ENCODE results near the gene RPP30. TPM values are rescaled to one million over a fixed set of nuclear protein-coding genes. Genes with fewer than 3 reads are reported as not detected.
A peak's percentile ranks its signal among the peaks of the same experiment; 100 is the strongest.

Gene RPP30
- total and polyA plus RNA-seq, 2 experiments from 2014 or later = 89.7 to 142 TPM

DNA sequence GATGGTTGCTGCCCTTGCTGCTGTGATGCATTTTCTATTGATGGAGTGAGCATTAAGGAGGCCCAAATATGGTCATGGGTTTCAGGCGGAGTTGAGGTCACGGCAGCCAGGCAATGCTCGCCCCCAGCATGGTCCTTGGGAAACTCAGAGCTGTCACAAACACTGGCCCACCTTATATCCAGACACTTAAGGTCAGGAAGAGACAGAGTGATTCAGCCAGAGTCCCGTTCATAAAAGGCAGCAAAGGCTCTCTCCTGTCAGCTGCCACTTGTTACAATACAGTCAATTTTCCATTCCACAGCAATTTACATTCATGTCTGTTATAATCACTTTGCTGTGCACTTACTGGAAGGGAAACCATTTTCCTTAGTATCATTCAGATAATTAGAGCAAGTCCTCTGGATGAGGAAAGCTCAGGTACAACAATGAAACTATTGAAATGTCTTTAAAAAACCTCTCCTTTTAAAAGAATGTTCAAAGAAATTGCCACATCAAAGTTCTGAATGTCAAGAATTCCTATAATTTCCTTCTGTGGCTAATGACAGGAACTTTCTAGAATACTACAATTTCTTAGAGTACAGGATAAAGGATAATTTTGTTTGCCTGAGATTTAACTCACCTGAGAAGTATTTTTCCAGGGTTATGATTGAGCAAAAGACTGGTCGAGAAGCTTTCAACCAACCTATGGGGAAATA lies 64.0 kb downstream of the RPP30 start:
- Histone ChIP-seq H3F3A (replicated peaks; ENCODE audit: low read depth) (no peaks in the 10 kb centered on the region), H2AFZ (no peak overlapping the region), H3K9me2 (ENCODE audit: insufficient read depth) (no peaks in the 10 kb centered on the region), H3K4me1 (ENCODE audit: insufficient read depth) (peaks cover 11% of the 10 kb centered on the region), H3K4me2 (no peak overlapping the region), H3K79me2 (replicated peaks; ENCODE audit: insufficient read depth) (no peaks in the 10 kb centered on the region), H3K4me3 (no peak overlapping the region), H4K20me1 (replicated peaks; ENCODE audit: insufficient read depth) (no peaks in the 10 kb centered on the region), H3K27me3 (ENCODE audit: insufficient read depth) (peaks cover 100% of the 10 kb centered on the region), H3K36me3 (ENCODE audit: insufficient read depth) (no peaks in the 10 kb centered on the region), H3K27ac (ENCODE audit: low read depth) (no peak overlapping the region)
- Mint-ChIP-seq H3K27ac (no peak overlapping the region), H3K4me3 (no peak overlapping the region), H3K9me3 (no peaks in the 10 kb centered on the region), H3K36me3 (ENCODE audit: low read depth) (no peaks in the 10 kb centered on the region), H3K27me3 (ENCODE audit: insufficient read depth, low read depth, poor library complexity) (peaks cover 95% of the 10 kb centered on the region), H3K4me1 (peaks cover 13% of the 10 kb centered on the region; the same call in 2 of the 3 replicates)
- ATAC-seq (peak; percentile 17; the same call in 2 of the 3 replicates), DNase-seq (ENCODE audit: low spot score) (no peak)
- TF ChIP-seq NANOG (IDR thresholded peaks at IDR 0.05; ENCODE audit: borderline replicate concordance) (no peak), ZNF331 (CRISPR knock-in tag; IDR thresholded peaks at IDR 0.05; ENCODE audit: low read depth) (no peak), POLR2AphosphoS5 (IDR thresholded peaks at IDR 0.05; ENCODE audit: low read depth) (no peak), STAT1 (IDR thresholded peaks at IDR 0.05; ENCODE audit: unreplicated experiment) (no peak), EZH2 (IDR thresholded peaks at IDR 0.05; ENCODE audit: low read depth, unreplicated experiment) (no peak), JUNB (IDR thresholded peaks at IDR 0.05; ENCODE audit: unreplicated experiment) (no peak), EZH2phosphoT487 (IDR thresholded peaks at IDR 0.05; ENCODE audit: unreplicated experiment) (no peak), ZNF114 (CRISPR knock-in tag; IDR thresholded peaks at IDR 0.05) (no peak), CREB1 (CRISPR knock-in tag; IDR thresholded peaks at IDR 0.05; ENCODE audit: low read depth) (no peak)
- TF ChIP-seq, protein P1, sequence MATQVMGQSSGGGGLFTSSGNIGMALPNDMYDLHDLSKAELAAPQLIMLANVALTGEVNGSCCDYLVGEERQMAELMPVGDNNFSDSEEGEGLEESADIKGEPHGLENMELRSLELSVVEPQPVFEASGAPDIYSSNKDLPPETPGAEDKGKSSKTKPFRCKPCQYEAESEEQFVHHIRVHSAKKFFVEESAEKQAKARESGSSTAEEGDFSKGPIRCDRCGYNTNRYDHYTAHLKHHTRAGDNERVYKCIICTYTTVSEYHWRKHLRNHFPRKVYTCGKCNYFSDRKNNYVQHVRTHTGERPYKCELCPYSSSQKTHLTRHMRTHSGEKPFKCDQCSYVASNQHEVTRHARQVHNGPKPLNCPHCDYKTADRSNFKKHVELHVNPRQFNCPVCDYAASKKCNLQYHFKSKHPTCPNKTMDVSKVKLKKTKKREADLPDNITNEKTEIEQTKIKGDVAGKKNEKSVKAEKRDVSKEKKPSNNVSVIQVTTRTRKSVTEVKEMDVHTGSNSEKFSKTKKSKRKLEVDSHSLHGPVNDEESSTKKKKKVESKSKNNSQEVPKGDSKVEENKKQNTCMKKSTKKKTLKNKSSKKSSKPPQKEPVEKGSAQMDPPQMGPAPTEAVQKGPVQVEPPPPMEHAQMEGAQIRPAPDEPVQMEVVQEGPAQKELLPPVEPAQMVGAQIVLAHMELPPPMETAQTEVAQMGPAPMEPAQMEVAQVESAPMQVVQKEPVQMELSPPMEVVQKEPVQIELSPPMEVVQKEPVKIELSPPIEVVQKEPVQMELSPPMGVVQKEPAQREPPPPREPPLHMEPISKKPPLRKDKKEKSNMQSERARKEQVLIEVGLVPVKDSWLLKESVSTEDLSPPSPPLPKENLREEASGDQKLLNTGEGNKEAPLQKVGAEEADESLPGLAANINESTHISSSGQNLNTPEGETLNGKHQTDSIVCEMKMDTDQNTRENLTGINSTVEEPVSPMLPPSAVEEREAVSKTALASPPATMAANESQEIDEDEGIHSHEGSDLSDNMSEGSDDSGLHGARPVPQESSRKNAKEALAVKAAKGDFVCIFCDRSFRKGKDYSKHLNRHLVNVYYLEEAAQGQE (IDR thresholded peaks at IDR 0.05; ENCODE audit: unreplicated experiment) = no peak
- TF ChIP-seq, protein P2, sequence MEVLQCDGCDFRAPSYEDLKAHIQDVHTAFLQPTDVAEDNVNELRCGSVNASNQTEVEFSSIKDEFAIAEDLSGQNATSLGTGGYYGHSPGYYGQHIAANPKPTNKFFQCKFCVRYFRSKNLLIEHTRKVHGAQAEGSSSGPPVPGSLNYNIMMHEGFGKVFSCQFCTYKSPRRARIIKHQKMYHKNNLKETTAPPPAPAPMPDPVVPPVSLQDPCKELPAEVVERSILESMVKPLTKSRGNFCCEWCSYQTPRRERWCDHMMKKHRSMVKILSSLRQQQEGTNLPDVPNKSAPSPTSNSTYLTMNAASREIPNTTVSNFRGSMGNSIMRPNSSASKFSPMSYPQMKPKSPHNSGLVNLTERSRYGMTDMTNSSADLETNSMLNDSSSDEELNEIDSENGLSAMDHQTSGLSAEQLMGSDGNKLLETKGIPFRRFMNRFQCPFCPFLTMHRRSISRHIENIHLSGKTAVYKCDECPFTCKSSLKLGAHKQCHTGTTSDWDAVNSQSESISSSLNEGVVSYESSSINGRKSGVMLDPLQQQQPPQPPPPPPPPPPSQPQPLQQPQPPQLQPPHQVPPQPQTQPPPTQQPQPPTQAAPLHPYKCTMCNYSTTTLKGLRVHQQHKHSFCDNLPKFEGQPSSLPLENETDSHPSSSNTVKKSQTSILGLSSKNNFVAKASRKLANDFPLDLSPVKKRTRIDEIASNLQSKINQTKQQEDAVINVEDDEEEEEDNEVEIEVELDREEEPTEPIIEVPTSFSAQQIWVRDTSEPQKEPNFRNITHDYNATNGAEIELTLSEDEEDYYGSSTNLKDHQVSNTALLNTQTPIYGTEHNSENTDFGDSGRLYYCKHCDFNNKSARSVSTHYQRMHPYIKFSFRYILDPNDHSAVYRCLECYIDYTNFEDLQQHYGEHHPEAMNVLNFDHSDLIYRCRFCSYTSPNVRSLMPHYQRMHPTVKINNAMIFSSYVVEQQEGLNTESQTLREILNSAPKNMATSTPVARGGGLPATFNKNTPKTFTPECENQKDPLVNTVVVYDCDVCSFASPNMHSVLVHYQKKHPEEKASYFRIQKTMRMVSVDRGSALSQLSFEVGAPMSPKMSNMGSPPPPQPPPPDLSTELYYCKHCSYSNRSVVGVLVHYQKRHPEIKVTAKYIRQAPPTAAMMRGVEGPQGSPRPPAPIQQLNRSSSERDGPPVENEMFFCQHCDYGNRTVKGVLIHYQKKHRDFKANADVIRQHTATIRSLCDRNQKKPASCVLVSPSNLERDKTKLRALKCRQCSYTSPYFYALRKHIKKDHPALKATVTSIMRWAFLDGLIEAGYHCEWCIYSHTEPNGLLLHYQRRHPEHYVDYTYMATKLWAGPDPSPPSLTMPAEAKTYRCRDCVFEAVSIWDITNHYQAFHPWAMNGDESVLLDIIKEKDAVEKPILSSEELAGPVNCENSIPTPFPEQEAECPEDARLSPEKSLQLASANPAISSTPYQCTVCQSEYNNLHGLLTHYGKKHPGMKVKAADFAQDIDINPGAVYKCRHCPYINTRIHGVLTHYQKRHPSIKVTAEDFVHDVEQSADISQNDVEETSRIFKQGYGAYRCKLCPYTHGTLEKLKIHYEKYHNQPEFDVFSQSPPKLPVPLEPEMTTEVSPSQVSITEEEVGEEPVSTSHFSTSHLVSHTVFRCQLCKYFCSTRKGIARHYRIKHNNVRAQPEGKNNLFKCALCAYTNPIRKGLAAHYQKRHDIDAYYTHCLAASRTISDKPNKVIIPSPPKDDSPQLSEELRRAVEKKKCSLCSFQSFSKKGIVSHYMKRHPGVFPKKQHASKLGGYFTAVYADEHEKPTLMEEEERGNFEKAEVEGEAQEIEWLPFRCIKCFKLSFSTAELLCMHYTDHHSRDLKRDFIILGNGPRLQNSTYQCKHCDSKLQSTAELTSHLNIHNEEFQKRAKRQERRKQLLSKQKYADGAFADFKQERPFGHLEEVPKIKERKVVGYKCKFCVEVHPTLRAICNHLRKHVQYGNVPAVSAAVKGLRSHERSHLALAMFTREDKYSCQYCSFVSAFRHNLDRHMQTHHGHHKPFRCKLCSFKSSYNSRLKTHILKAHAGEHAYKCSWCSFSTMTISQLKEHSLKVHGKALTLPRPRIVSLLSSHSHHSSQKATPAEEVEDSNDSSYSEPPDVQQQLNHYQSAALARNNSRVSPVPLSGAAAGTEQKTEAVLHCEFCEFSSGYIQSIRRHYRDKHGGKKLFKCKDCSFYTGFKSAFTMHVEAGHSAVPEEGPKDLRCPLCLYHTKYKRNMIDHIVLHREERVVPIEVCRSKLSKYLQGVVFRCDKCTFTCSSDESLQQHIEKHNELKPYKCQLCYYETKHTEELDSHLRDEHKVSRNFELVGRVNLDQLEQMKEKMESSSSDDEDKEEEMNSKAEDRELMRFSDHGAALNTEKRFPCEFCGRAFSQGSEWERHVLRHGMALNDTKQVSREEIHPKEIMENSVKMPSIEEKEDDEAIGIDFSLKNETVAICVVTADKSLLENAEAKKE (CRISPR knock-in tag; IDR thresholded peaks at IDR 0.05) = no peak
- TF ChIP-seq, protein P3, sequence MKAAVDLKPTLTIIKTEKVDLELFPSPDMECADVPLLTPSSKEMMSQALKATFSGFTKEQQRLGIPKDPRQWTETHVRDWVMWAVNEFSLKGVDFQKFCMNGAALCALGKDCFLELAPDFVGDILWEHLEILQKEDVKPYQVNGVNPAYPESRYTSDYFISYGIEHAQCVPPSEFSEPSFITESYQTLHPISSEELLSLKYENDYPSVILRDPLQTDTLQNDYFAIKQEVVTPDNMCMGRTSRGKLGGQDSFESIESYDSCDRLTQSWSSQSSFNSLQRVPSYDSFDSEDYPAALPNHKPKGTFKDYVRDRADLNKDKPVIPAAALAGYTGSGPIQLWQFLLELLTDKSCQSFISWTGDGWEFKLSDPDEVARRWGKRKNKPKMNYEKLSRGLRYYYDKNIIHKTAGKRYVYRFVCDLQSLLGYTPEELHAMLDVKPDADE (IDR thresholded peaks at IDR 0.05) = no peak

All from GM23338 (cell line).